ENCODE measurements around the gene RIN3. TPM values are rescaled to one million over a fixed set of nuclear protein-coding genes. Genes with fewer than 3 reads are reported as not detected.
A peak's percentile ranks its signal among the peaks of the same experiment; 100 is the strongest.

RIN3 gene
- total and polyA plus RNA-seq, 7 donors, result 6.0 to 31.8 (median 15.3) TPM

DNA sequence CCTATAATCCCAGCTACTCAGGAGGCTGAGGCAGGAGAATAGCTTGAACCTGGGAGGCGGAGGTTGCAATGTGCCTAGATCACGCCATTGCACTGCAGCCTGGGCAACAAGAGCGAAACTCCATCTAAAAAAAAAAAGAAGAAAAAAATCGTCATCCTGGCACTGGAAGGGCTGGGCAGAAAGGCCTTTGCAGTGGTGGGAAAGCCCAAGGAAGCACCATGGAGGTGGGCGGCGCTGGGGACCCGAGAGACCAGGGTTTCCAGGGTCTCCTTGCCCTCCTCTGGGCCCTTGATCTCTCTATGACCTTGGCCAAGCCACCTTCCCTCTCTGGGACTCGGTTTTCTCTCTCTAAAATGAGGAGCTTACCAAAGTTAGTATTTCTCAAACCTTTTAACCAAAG, 169.5 kb downstream of the RIN3 start:
- TF ChIP-seq EP300 (IDR thresholded peaks at IDR 0.05), result no peak
- TF ChIP-seq CTCF (IDR thresholded peaks at IDR 0.05), result no peak
- TF ChIP-seq POLR2AphosphoS5 (IDR thresholded peaks at IDR 0.05), result no peak
- TF ChIP-seq POLR2A (IDR thresholded peaks at IDR 0.05), result no peak
- DNase-seq, result peak; percentile 45
- H3K4me3 ChIP-seq, result no peak overlapping the region
- peaks cover 0 to 34% (median 30%) of the 10 kb centered on the region in 4 donors for H3K4me1 ChIP-seq
- intact Hi-C loops (cut with DNase I), result loop anchor here (5.0 kb wide), 2 partner anchors 91 to 171 kb away; partner anchors contain the start of gene RIN3
- no peak overlapping the region for H3K27ac ChIP-seq
- no peaks in the 10 kb centered on the region for H3K9me3 ChIP-seq
- H3K36me3 ChIP-seq, result peaks cover 14 to 64% (median 30%) of the 10 kb centered on the region in 4 donors
- H3K27me3 ChIP-seq, result no peaks in the 10 kb centered on the region
- WGBS, 2 donors, result 95 to 97% methylated on average over 8 of the region's 8 CpGs

DNA sequence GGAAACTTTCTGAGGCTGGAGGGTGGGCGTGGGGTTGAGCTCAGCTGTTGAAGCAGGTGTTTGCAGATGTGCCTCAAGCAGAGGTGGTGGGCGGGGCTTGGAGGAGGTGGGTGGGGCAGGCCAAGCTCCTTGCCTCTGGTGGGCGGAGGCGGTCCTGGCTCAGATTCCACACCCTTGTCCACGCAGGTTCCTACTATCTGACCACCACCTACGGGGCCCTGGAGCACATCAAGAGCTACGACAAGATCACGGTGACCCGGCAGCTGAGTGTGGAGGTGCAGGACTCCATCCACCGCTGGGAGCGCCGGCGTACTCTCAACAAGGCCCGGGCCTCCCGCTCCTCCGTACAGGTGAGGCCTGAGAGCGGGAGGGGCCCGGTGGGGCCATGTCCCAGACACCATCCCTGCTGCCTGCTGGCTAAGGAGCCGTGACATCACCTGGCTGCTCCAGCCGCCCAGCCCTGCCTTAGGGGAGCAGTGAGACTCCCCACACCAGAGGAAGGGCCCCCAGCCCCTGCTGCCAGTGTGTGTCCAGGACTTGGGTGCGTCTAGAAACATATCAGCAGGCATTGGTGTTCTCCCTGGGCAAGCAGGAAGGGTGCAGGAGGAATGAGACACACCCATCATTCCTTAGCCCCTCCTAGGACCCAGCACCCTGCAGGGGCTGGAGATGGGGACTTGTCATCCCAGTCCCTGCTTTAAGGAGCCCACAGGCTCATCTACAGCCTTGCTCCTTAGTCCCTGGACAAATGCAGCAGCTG, 171.4 kb downstream of the RIN3 start:
- 86 to 91% methylated on average over 21 of the region's 21 CpGs for WGBS, 2 donors
- peak; percentile 67 for DNase-seq
- H3K9me3 ChIP-seq, result no peaks in the 10 kb centered on the region
- H3K4me1 ChIP-seq, result peaks cover 0 to 34% (median 31%) of the 10 kb centered on the region in 4 donors
- no peak for TF ChIP-seq POLR2A (IDR thresholded peaks at IDR 0.05)
- TF ChIP-seq EP300 (IDR thresholded peaks at IDR 0.05), result no peak
- TF ChIP-seq POLR2AphosphoS5 (IDR thresholded peaks at IDR 0.05), result no peak
- TF ChIP-seq CTCF (IDR thresholded peaks at IDR 0.05), result no peak
- intact Hi-C loops (cut with DNase I), result loop anchor here (5.0 kb wide), 3 partner anchors 93 to 563 kb away; partner anchors contain the start of genes CPSF2, NDUFB1 and RIN3
- no peak overlapping the region for H3K4me3 ChIP-seq
- H3K27ac ChIP-seq, result peak overlapping the region in 2 of 4 donors; percentile 6 to 65
- H3K36me3 ChIP-seq, result peaks cover 4 to 44% (median 17%) of the 10 kb centered on the region in 4 donors
- no peaks in the 10 kb centered on the region for H3K27me3 ChIP-seq

DNA sequence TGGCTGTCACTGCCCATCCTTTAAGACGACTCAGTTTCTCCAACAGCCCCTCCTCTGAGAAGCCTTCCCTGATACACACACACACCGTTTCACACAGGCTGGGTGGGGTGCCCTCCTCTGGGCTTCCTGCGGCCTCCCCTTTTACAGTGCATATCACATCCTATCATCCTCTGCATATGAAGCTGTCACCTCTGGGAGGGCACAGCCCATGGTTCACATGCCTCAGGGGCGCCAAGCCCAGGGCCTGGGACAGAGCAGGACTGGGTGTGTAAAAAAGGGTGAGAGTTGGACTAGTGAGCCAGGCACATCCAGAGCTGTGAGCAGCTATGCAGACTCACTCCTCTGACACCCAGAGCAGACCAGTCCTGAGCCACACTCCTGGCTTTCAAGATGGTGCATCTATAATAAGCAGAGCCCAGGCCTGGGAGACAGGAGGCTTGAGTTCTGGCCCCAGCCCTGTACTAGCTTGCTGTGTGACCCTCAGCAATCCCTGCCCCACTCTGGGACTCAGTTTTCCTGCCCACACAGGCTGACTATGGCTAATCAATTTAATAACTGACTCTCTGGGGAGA, 172.3 kb downstream of the RIN3 start:
- Histone ChIP-seq H3K9me3 (no peaks in the 10 kb centered on the region), H3K36me3 (peaks cover 4 to 38% (median 14%) of the 10 kb centered on the region in 4 donors), H3K4me1 (peaks cover 0 to 30% (median 28%) of the 10 kb centered on the region in 4 donors), H3K27ac (peak overlapping the region in 3 of 4 donors; percentile 65 to 74 (median 68)), H3K4me3 (no peak overlapping the region), H3K27me3 (no peaks in the 10 kb centered on the region)
- no peak for TF ChIP-seq CTCF (IDR thresholded peaks at IDR 0.05)
- no peak for TF ChIP-seq POLR2AphosphoS5 (IDR thresholded peaks at IDR 0.05)
- TF ChIP-seq EP300 (IDR thresholded peaks at IDR 0.05), result no peak
- TF ChIP-seq POLR2A (IDR thresholded peaks at IDR 0.05), result no peak
- intact Hi-C loops (cut with DNase I), result loop anchor here (2.0 to 5.0 kb wide), 2 partner anchors 97 to 564 kb away; partner anchors contain the start of genes CPSF2 and NDUFB1
- WGBS, 2 donors, result 94 to 95% methylated on average over 4 of the region's 4 CpGs
- peak; percentile 65 for DNase-seq

DNA sequence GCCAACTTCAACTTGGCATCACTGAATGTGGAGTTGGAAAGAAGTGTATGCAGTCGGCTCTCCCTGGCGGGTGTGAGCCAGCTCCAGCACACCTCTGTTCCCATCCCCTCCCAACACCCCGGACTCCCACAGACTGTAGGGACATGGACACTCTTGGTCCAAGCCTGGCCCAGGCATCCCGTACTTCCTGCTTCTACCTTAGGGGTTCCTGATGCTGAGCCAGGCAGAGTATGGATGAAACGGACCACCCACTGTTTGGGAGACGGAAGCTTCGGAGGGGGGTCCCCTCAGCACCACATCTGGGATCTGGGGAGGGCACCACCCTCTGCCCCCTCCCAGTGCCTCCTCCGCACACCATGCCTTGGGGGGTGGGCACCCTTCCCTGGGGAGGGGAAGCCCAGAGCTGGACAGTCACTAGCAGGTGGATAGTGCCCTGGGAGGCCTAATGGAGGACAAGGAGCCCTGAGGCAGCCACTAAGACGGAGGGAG, 172.9 kb downstream of the RIN3 start:
- Histone ChIP-seq H3K27me3 (no peaks in the 10 kb centered on the region), H3K36me3 (peaks cover 4 to 35% (median 14%) of the 10 kb centered on the region in 4 donors), H3K4me1 (peaks cover 0 to 24% (median 23%) of the 10 kb centered on the region in 4 donors), H3K4me3 (peak overlapping the region in 1 of 4 donors; percentile 46), H3K9me3 (no peaks in the 10 kb centered on the region), H3K27ac (peak overlapping the region in 3 of 4 donors; percentile 65 to 74 (median 68))
- TF ChIP-seq CTCF (IDR thresholded peaks at IDR 0.05) (no peak), POLR2AphosphoS5 (IDR thresholded peaks at IDR 0.05) (no peak), EP300 (IDR thresholded peaks at IDR 0.05) (no peak), POLR2A (IDR thresholded peaks at IDR 0.05) (no peak)
- no peak for DNase-seq
- intact Hi-C loops (cut with DNase I), result loop anchor here (2.0 to 5.0 kb wide), 2 partner anchors 96 to 564 kb away; partner anchors contain the start of genes CPSF2 and NDUFB1
- WGBS, 2 donors, result 82 to 83% methylated on average over 9 of the region's 9 CpGs
